NCI-H2171 treated with DMSO at 0.1 percent for 48 hours (cell line): Measurements from ENCODE around the gene ESPL1.

Experiments used
- DNase-seq: peaks from one replicate; lab custom pipeline; 2025; lab: John Stamatoyannopoulos, UW

Gene ESPL1

GRCh38 chr12:53340398-53340797, 72.3 kb downstream of the ESPL1 start:
- no peak for DNase-seq
